GM21526 (cell line): ENCODE measurements around the gene CDH1.

Experiments used
- ATAC-seq: cut with Tn5 transposase; IDR thresholded peaks from one replicate; pipeline ENCODE4 v1.9.1; 2021; ENCODE audit warnings: moderate library complexity; ENCODE audit not compliant: unreplicated experiment, low FRiP score

Gene CDH1

GRCh38 chr16:68843482-68844210 lies 106.6 kb downstream of the CDH1 start, which contains the start of gene TANGO6:
Gene TANGO6, plus strand, starts transcription at chr16:68843531. Its CDS starts 87 bp downstream, at chr16:68843618.
- ATAC-seq: peak; percentile 71

- ATAC-seq: no peak
Measured at GRCh38 chr16:68844211-68844564, 107.1 kb downstream of the CDH1 start.

GRCh38 chr16:68848786-68849185 lies 111.7 kb downstream of the CDH1 start:
- no peak for ATAC-seq

GRCh38 chr16:68850481-68850880 lies 113.4 kb downstream of the CDH1 start:
- no peak for ATAC-seq

GRCh38 chr16:68851601-68852000 lies 114.5 kb downstream of the CDH1 start:
- no peak for ATAC-seq

- no peak for ATAC-seq
Measured at GRCh38 chr16:68857479-68857878, 120.4 kb downstream of the CDH1 start.

GRCh38 chr16:68859828-68860227 lies 122.7 kb downstream of the CDH1 start:
- no peak for ATAC-seq

- no peak for ATAC-seq
Measured at GRCh38 chr16:68860978-68861892, 124.1 kb downstream of the CDH1 start.

- ATAC-seq: no peak
Measured at GRCh38 chr16:68866933-68867332, 129.8 kb downstream of the CDH1 start.

- ATAC-seq: no peak
Measured at GRCh38 chr16:68869492-68870088, 132.5 kb downstream of the CDH1 start.

GRCh38 chr16:68873635-68874471 lies 136.8 kb downstream of the CDH1 start:
- ATAC-seq: no peak

GRCh38 chr16:68875871-68876270 lies 138.8 kb downstream of the CDH1 start:
- no peak for ATAC-seq

- ATAC-seq: no peak
Measured at GRCh38 chr16:68883685-68884084, 146.6 kb downstream of the CDH1 start.

- ATAC-seq: no peak
Measured at GRCh38 chr16:68884401-68884800, 147.3 kb downstream of the CDH1 start.
